ENCODE data around the gene MKLN1.

DNA sequence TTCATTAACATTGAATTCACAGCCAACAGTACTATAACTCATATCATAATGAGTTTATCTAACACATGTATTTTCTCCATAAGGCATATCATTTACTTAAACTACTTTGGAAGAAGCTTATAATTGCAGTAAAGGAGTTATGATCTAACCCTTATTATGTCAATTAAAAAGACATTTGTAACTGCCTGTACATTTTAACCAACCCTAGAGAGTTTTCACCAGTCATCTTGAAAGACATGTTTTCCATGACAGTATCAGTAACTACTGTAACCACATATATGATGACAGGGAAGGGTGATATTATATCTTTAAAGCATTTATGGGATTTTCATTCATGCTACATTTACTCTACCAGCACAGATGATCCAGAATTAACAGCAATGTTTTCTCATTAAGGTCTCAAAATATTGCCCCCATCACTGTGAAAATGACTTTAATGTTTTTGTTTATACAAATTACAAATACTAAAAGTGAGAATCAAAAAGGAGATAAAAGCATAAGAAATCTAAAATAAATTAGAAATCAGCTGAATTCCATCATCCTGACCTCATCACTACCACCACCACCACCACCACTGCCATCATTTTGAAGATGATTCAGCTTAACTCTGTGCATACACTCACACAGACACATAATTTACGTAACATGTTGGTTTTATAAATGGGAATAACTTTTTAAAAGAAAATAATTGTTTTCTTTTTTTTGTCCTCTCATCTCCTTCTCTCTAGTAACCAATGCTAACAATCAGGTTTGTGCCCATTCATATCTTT lies 53.6 kb downstream of the MKLN1 start:
- TF ChIP-seq CTCF (IDR thresholded peaks at IDR 0.05) (no peak), POLR2A (IDR thresholded peaks at IDR 0.05) (no peak)

Measured in Peyer's patch (tissue), 4 donors.